Keratinocyte (primary cell): ENCODE measurements around the gene P2RX7.

Source experiments
- CTCF ChIP-seq, 3 experiments: IDR thresholded peaks in 1 of 3; conservative IDR thresholded peaks in 1 of 3; optimal IDR thresholded peaks in 1 of 3; 2 replicates in 2 of 3; 3 replicates in 1 of 3; pipeline versions ENCODE3 to v1.5.1; 2011; ENCODE audit warnings: low read length in 3 of 3, mild to moderate bottlenecking in 3 of 3, moderate library complexity in 2 of 3, control low read depth in 1 of 3, inconsistent platforms in 1 of 3; ENCODE audit not compliant: insufficient read depth in 2 of 3; ENCODE audit errors: extremely low read depth in 1 of 3
- EZH2 ChIP-seq: IDR thresholded peaks from one replicate; pipeline ENCODE4 v1.6.1; 2012; ENCODE audit warnings: inconsistent platforms, mild to moderate bottlenecking, low read length, moderate library complexity

- TF ChIP-seq CTCF (optimal IDR thresholded peaks at IDR 0.05 in 1 of 3, IDR thresholded peaks at IDR 0.05 in 1 of 3, conservative IDR thresholded peaks at IDR 0.05 in 1 of 3; ENCODE audit: extremely low read depth in 1 of 3, insufficient read depth in 2 of 3, low read length in 3 of 3): no peak
- TF ChIP-seq EZH2: no peak
These were observed 97.8 kb downstream of the P2RX7 start for GRCh38 chr12:121230538-121230907.
